Right atrium auricular region (tissue), 2 donors: Measurements from ENCODE around the gene TMPRSS3. TPM values are rescaled to one million over a fixed set of nuclear protein-coding genes. Genes with fewer than 3 reads are reported as not detected.

ENCODE experiments used
- DNase-seq: peaks from one replicate; pipeline ENCODE4 v3.0.0-alpha.2; 2019; ENCODE audit warnings: low spot score
- H3K27ac ChIP-seq, 2 donors: fragments of 200-600 bp; sonication (generic); 1 replicate in 1 of 2; 2 replicates in 1 of 2; pipeline ENCODE4 v1.5.1; 2016 to 2019
- H3K27me3 ChIP-seq, 2 donors: fragments of 200-600 bp; sonication (generic); one replicate each; pipeline versions ENCODE4 v1.5.1 to v1.6.0; 2017 to 2019
- H3K36me3 ChIP-seq: fragments of 200-600 bp; sonication (generic); one replicate; pipeline ENCODE4 v1.5.1; 2016
- H3K4me1 ChIP-seq, 2 donors: fragments of 200-600 bp; sonication (generic); one replicate each; pipeline versions ENCODE4 v1.5.1 to v1.6.0; 2017 to 2019
- H3K4me3 ChIP-seq, 2 donors: fragments of 200-600 bp; sonication (generic); 1 replicate in 1 of 2; 2 replicates in 1 of 2; pipeline ENCODE4 v1.5.1; 2017 to 2019; ENCODE audit warnings: mild to moderate bottlenecking in 1 of 2, moderate library complexity in 1 of 2
- H3K9me3 ChIP-seq, 2 donors: fragments of 200-600 bp; sonication (generic); one replicate each; pipeline ENCODE4 v1.5.1; 2019
- CTCF ChIP-seq, 2 donors: fragments of 200-600 bp; sonication (generic); IDR thresholded peaks; one replicate each; pipeline ENCODE4 v1.5.1; 2019; ENCODE audit warnings: antibody characterized with exemption in 2 of 2
- total RNA-seq, 2 donors: library from RNA; depleted of rRNA; stranded (reverse); fragments of >200 nt; gene quantifications; one replicate each; pipeline ENCODE4 v1.1.0, GENCODE V29; 2016

Gene TMPRSS3
- total RNA-seq, 2 donors from 2014 or later, result 1.1 to 2.4 TPM

GRCh38 chr21:42373908-42374455, 21.9 kb downstream of the TMPRSS3 start:
- Histone ChIP-seq H3K27ac (no peak overlapping the region), H3K4me1 (no peaks in the 10 kb centered on the region), H3K36me3 (no peaks in the 10 kb centered on the region), H3K9me3 (no peaks in the 10 kb centered on the region), H3K4me3 (no peak overlapping the region), H3K27me3 (no peaks in the 10 kb centered on the region)
- DNase-seq, result no peak
- no peak for TF ChIP-seq CTCF (IDR thresholded peaks at IDR 0.05)

GRCh38 chr21:42373196-42373907, 22.5 kb downstream of the TMPRSS3 start:
- Histone ChIP-seq H3K4me1 (no peaks in the 10 kb centered on the region), H3K36me3 (no peaks in the 10 kb centered on the region), H3K4me3 (no peak overlapping the region), H3K9me3 (no peaks in the 10 kb centered on the region), H3K27ac (no peak overlapping the region), H3K27me3 (no peaks in the 10 kb centered on the region)
- TF ChIP-seq CTCF (IDR thresholded peaks at IDR 0.05), result no peak
- no peak for DNase-seq

- no peak overlapping the region for H3K4me3 ChIP-seq
- H3K27me3 ChIP-seq, result no peaks in the 10 kb centered on the region
- no peaks in the 10 kb centered on the region for H3K9me3 ChIP-seq
- no peak for TF ChIP-seq CTCF (IDR thresholded peaks at IDR 0.05)
- H3K36me3 ChIP-seq, result no peaks in the 10 kb centered on the region
- H3K27ac ChIP-seq, result no peak overlapping the region
- H3K4me1 ChIP-seq, result no peaks in the 10 kb centered on the region
- DNase-seq, result no peak
Measured at GRCh38 chr21:42370894-42371654, 24.8 kb downstream of the TMPRSS3 start.

- no peak overlapping the region for H3K4me3 ChIP-seq
- H3K36me3 ChIP-seq, result no peaks in the 10 kb centered on the region
- no peak for TF ChIP-seq CTCF (IDR thresholded peaks at IDR 0.05)
- H3K27ac ChIP-seq, result no peak overlapping the region
- H3K4me1 ChIP-seq, result no peaks in the 10 kb centered on the region
- no peaks in the 10 kb centered on the region for H3K27me3 ChIP-seq
- no peak for DNase-seq
- H3K9me3 ChIP-seq, result no peaks in the 10 kb centered on the region
Measured at GRCh38 chr21:42369821-42370220, 26.0 kb downstream of the TMPRSS3 start.

- Histone ChIP-seq H3K27ac (no peak overlapping the region), H3K4me1 (no peaks in the 10 kb centered on the region), H3K36me3 (no peaks in the 10 kb centered on the region), H3K9me3 (no peaks in the 10 kb centered on the region), H3K27me3 (no peaks in the 10 kb centered on the region), H3K4me3 (no peak overlapping the region)
- no peak for TF ChIP-seq CTCF (IDR thresholded peaks at IDR 0.05)
- no peak for DNase-seq
Measured at GRCh38 chr21:42367367-42368165, 28.3 kb downstream of the TMPRSS3 start.
